GM23338 (cell line): ENCODE data around the gene IL21.

Experiments used
- CREB1 ChIP-seq: fragments of 250-450 bp; sonication (Bioruptor Pico); IDR thresholded peaks from 2 replicates; pipeline ENCODE4 v1.5.0; 2020; ENCODE audit warnings: low read depth, mild to moderate bottlenecking, moderate library complexity
- JUNB ChIP-seq: IDR thresholded peaks from one replicate; pipeline ENCODE4 v1.6.1; 2016; ENCODE audit warnings: antibody characterized with exemption; ENCODE audit not compliant: unreplicated experiment
- ZNF331 ChIP-seq: fragments of 250-450 bp; sonication (Bioruptor Pico); IDR thresholded peaks from 2 replicates; pipeline ENCODE4 v1.5.0; 2020; ENCODE audit warnings: low read depth, mild to moderate bottlenecking, moderate library complexity
- TF ChIP-seq, protein P1 (sequence below), 2 experiments: fragments of 200-600 bp in 1 of 2; sonication (generic) in 1 of 2; conservative IDR thresholded peaks; 2 replicates each; pipeline versions ENCODE4 v1.5.1 to v1.6.1; 2016 to 2017; ENCODE audit warnings: antibody characterized with exemption in 2 of 2, low read depth in 2 of 2, mild to moderate bottlenecking in 2 of 2, moderate library complexity in 1 of 2

DNA sequence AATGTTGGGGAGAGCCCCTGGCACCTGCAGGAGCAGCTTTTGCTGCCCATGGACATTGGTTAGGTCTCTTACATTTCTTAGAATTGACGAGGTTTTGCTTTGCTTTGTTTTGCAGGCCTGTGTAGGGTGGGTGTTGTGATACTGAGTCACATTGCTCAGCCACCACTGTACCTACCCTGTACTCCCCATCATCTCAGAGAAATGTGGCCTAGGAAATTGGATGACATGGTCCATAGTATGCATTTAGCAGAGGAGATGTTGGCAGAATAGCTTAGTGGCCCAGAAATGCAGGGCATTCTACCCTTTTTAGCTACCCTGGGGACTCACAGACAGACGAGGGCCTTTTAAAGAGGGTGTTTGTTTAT lies 43.7 kb downstream of the IL21 start:
- TF ChIP-seq CREB1 (CRISPR knock-in tag) (no peak), ZNF331 (CRISPR knock-in tag) (no peak), JUNB (no peak)
- TF ChIP-seq, protein P1, sequence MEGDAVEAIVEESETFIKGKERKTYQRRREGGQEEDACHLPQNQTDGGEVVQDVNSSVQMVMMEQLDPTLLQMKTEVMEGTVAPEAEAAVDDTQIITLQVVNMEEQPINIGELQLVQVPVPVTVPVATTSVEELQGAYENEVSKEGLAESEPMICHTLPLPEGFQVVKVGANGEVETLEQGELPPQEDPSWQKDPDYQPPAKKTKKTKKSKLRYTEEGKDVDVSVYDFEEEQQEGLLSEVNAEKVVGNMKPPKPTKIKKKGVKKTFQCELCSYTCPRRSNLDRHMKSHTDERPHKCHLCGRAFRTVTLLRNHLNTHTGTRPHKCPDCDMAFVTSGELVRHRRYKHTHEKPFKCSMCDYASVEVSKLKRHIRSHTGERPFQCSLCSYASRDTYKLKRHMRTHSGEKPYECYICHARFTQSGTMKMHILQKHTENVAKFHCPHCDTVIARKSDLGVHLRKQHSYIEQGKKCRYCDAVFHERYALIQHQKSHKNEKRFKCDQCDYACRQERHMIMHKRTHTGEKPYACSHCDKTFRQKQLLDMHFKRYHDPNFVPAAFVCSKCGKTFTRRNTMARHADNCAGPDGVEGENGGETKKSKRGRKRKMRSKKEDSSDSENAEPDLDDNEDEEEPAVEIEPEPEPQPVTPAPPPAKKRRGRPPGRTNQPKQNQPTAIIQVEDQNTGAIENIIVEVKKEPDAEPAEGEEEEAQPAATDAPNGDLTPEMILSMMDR (conservative IDR thresholded peaks at IDR 0.05; ENCODE audit: low read depth in 2 of 2) = no peak
